ENCODE results near the gene PTPRT.

The PTPRT gene

GRCh38 chr20:42714298-42715141 lies 475.2 kb downstream of the PTPRT start:
- DNase-seq (ENCODE audit: low spot score) = no peak

- no peak for DNase-seq (ENCODE audit: low spot score)
Measured at GRCh38 chr20:42708266-42708665, 481.4 kb downstream of the PTPRT start.

- no peak for DNase-seq (ENCODE audit: low spot score)
Measured at GRCh38 chr20:42706759-42707158, 482.9 kb downstream of the PTPRT start.

GRCh38 chr20:42705550-42705949 lies 484.2 kb downstream of the PTPRT start:
- no peak for DNase-seq (ENCODE audit: low spot score)

GRCh38 chr20:42703744-42704143 lies 486.0 kb downstream of the PTPRT start:
- DNase-seq (ENCODE audit: low spot score) = no peak

- no peak for DNase-seq (ENCODE audit: low spot score)
Measured at GRCh38 chr20:42701948-42702347, 487.8 kb downstream of the PTPRT start.

GRCh38 chr20:42700372-42700771 lies 489.3 kb downstream of the PTPRT start:
- no peak for DNase-seq (ENCODE audit: low spot score)

GRCh38 chr20:42697962-42698361 lies 491.7 kb downstream of the PTPRT start:
- no peak for DNase-seq (ENCODE audit: low spot score)

GRCh38 chr20:42690842-42691437 lies 498.8 kb downstream of the PTPRT start:
- DNase-seq (ENCODE audit: low spot score) = no peak

GRCh38 chr20:42688576-42688975 lies 501.1 kb downstream of the PTPRT start:
- peak; percentile 38 for DNase-seq (ENCODE audit: low spot score)

- no peak for DNase-seq (ENCODE audit: low spot score)
Measured at GRCh38 chr20:42686057-42686456, 503.6 kb downstream of the PTPRT start.

- peak; percentile 59 for DNase-seq (ENCODE audit: low spot score)
Measured at GRCh38 chr20:42678895-42679294, 510.8 kb downstream of the PTPRT start.

GRCh38 chr20:42656130-42656529 lies 533.6 kb downstream of the PTPRT start:
- no peak for DNase-seq (ENCODE audit: low spot score)

- no peak for DNase-seq (ENCODE audit: low spot score)
Measured at GRCh38 chr20:42652266-42652665, 537.4 kb downstream of the PTPRT start.

GRCh38 chr20:42650191-42650746 lies 539.4 kb downstream of the PTPRT start:
- no peak for DNase-seq (ENCODE audit: low spot score)

- DNase-seq (ENCODE audit: low spot score) = no peak
Measured at GRCh38 chr20:42649748-42650147, 540.0 kb downstream of the PTPRT start.

- no peak for DNase-seq (ENCODE audit: low spot score)
Measured at GRCh38 chr20:42646250-42646649, 543.5 kb downstream of the PTPRT start.

GRCh38 chr20:42641886-42642285 lies 547.8 kb downstream of the PTPRT start:
- DNase-seq (ENCODE audit: low spot score) = no peak

GRCh38 chr20:42639140-42639539 lies 550.6 kb downstream of the PTPRT start:
- DNase-seq (ENCODE audit: low spot score) = no peak

- DNase-seq (ENCODE audit: low spot score) = no peak
Measured at GRCh38 chr20:42635699-42636411, 553.9 kb downstream of the PTPRT start.

GRCh38 chr20:42634156-42634555 lies 555.5 kb downstream of the PTPRT start:
- no peak for DNase-seq (ENCODE audit: low spot score)

GRCh38 chr20:42628683-42629082 lies 561.0 kb downstream of the PTPRT start:
- no peak for DNase-seq (ENCODE audit: low spot score)

- DNase-seq (ENCODE audit: low spot score) = no peak
Measured at GRCh38 chr20:42613076-42613475, 576.6 kb downstream of the PTPRT start.
